T-helper 1 cell treated with Interleukin-12 subunit alpha and Interleukin-12 subunit beta and Interleukin-4 antibody, amounts not matched to agents 30 μg/mL and 1 μg/mL, for 36 hours (primary cell): ENCODE data around the gene PTK7.
"Not testable (repeated sequence)": the region's sequence is repeated elsewhere in the genome, so short reads cannot be mapped to it uniquely, and the experiment has no call there.

Experiments
- H3K27ac Mint-ChIP-seq: one replicate; pipeline ENCODE4 v1.8.0; 2021; ENCODE audit warnings: mild to moderate bottlenecking, mixed read lengths
- H3K27me3 Mint-ChIP-seq: one replicate; pipeline ENCODE4 v1.8.0; 2021; ENCODE audit warnings: low read depth, mixed read lengths
- H3K36me3 Mint-ChIP-seq: one replicate; pipeline ENCODE4 v1.8.0; 2021; ENCODE audit warnings: low read depth, mixed read lengths
- H3K4me1 Mint-ChIP-seq: one replicate; pipeline ENCODE4 v1.8.0; 2021; ENCODE audit warnings: low read depth, mixed read lengths
- H3K4me3 Mint-ChIP-seq: one replicate; pipeline ENCODE4 v1.8.0; 2021; ENCODE audit warnings: mild to moderate bottlenecking, moderate library complexity, mixed read lengths
- H3K9me3 Mint-ChIP-seq: one replicate; pipeline ENCODE4 v1.8.0; 2021; ENCODE audit warnings: mixed read lengths

The PTK7 gene

DNA sequence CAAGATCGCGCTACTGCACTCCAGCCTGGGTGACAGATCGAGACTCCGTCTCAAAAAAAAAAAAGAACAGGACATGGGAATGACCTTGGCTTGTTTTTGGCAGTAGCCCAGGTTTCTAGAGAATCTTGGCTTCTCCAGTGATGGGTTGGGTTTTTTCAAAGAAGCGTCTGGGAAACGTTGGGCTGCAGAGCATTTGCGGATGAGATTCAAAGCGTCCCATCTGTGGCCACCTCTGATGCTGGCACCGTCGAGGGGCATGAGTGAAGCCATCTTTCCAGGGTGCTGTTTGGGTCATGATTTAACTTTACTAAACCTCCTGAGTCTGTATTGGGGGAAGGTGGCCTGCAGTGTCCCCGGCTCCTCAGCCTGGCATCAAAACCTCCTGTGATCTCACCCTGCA, 51.8 kb downstream of the PTK7 start:
- Mint-ChIP-seq H3K4me1 (no peaks in the 10 kb centered on the region), H3K4me3 (no peak overlapping the region), H3K9me3 (no peaks in the 10 kb centered on the region), H3K36me3 (no peaks in the 10 kb centered on the region), H3K27ac (no peak overlapping the region), H3K27me3 (no peaks in the 10 kb centered on the region)

DNA sequence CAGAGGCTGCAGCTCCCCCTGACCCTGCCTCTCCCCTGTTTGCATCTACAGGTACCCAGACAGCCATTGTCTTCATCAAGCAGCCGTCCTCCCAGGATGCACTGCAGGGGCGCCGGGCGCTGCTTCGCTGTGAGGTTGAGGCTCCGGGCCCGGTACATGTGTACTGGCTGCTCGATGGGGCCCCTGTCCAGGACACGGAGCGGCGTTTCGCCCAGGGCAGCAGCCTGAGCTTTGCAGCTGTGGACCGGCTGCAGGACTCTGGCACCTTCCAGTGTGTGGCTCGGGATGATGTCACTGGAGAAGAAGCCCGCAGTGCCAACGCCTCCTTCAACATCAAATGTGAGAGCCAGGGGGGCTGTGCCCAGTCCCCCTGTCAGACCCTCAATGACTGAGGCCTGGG, 52.8 kb downstream of the PTK7 start:
- H3K27me3 Mint-ChIP-seq, result no peaks in the 10 kb centered on the region
- no peaks in the 10 kb centered on the region for H3K9me3 Mint-ChIP-seq
- no peak overlapping the region for H3K27ac Mint-ChIP-seq
- no peaks in the 10 kb centered on the region for H3K36me3 Mint-ChIP-seq
- H3K4me1 Mint-ChIP-seq, result no peaks in the 10 kb centered on the region
- H3K4me3 Mint-ChIP-seq, result no peak overlapping the region

DNA sequence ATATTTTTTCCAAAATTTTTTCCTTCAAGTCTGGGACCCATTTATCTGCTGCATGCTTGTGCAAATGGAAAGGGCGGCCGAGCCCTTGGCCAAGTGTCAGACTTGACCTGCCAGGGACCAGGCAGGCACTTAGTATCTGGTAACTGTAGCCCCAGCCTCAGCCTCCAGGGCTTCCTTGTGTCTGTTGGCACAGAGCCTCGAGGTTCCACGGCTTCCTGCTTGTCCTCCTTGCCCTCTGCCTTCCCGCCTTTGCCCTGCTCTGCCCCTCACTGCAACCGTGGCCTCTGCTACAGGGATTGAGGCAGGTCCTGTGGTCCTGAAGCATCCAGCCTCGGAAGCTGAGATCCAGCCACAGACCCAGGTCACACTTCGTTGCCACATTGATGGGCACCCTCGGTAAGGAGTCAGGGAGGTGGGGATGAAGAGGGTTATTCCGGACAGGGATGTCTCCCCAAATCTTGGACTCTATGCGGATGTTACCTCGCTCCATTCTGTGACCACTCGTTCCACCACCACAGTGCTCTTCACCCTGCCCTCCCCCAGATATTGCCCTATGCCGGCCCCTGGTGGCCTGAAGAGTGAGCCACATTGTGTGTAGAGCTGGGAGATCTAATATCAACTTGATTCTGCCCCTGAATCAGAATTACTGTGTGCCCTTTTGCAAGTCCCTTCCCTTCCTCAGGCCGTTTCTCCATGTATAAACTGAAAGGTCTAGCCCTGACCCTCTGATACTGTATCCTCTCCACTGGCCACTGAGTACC, 53.5 kb downstream of the PTK7 start:
- no peak overlapping the region for H3K27ac Mint-ChIP-seq
- H3K36me3 Mint-ChIP-seq, result no peaks in the 10 kb centered on the region
- no peaks in the 10 kb centered on the region for H3K4me1 Mint-ChIP-seq
- no peaks in the 10 kb centered on the region for H3K9me3 Mint-ChIP-seq
- H3K27me3 Mint-ChIP-seq, result no peaks in the 10 kb centered on the region
- H3K4me3 Mint-ChIP-seq, result no peak overlapping the region

DNA sequence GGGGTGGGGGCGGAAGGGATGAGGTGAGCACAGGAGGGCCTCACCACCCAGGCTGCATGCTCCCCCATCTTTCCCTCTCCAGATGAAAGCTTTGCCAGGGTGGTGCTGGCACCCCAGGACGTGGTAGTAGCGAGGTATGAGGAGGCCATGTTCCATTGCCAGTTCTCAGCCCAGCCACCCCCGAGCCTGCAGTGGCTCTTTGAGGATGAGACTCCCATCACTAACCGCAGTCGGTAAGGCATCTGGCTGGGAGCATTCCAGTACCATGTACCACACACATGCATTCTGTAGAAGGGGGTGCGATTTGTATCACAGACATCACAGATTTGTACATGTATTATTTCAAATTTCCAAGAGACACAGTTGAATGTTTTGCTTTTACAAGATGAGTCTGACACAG, 54.3 kb downstream of the PTK7 start:
- Mint-ChIP-seq H3K9me3 (no peaks in the 10 kb centered on the region), H3K4me3 (no peak overlapping the region), H3K27me3 (no peaks in the 10 kb centered on the region), H3K36me3 (no peaks in the 10 kb centered on the region), H3K27ac (no peak overlapping the region), H3K4me1 (no peaks in the 10 kb centered on the region)

DNA sequence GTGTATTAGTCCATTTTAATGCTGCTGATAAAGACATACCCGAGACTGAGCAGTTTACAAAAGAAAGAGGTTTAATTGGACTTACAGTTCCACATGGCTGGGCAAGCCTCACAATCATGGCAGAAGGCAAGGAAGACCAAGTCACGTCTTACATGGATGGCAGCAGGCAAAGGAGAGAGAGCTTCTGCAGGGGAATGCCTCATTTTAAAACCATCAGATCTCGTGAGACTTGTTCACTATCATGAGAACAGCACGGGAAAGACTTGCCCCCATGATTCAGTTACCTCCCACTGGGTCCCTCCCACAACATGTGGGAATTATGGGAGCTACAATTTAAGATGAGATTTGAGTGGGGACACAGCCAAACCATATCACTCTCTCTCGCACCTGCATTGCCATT, 55.3 kb downstream of the PTK7 start:
- H3K36me3 Mint-ChIP-seq, H3K27ac Mint-ChIP-seq, H3K27me3 Mint-ChIP-seq, H3K4me3 Mint-ChIP-seq, H3K9me3 Mint-ChIP-seq, H3K4me1 Mint-ChIP-seq: not testable (repeated sequence)

DNA sequence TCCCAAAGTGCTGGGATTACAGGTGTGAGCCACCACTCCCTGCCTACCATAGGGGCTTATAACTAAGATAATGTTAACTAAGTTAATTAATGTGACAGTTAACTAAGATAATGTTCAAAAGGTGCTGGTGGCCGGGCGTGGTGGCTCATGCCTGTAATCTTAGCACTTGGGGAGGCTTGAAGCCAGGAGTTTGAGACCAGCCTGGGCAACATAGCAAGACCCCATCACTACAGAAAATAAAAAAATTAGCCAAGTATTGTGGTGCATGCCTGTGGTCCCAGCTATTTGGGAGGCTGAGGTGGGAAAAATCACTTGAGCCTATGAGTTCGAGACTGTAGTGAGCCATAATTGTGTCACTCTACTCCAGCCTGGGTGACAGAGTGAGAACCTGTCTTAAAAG, 62.2 kb downstream of the PTK7 start:
- Mint-ChIP-seq H3K36me3 (no peaks in the 10 kb centered on the region), H3K27ac (no peak overlapping the region), H3K4me1 (peaks cover 2% of the 10 kb centered on the region), H3K4me3 (no peak overlapping the region), H3K9me3 (no peaks in the 10 kb centered on the region), H3K27me3 (no peaks in the 10 kb centered on the region)

DNA sequence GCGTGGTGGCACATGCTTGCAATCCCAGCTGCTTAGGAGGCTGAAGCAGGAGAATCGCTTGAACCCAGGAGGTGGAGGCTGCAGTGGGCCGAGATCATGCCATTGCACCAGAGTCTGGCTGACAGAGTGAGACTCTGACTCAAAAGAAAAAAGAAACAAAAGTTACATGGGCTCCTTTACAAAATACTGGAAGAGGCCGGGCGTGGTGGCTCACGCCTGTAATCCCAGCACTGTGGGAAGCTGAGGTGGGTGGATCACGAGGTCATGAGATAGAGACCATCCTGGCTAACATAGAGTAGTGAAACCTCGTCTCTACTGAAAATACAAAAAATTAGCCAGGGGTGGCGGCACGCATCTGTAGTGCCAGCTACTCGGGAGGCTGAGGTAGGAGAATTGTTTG, 63.9 kb downstream of the PTK7 start:
- H3K9me3 Mint-ChIP-seq, H3K4me1 Mint-ChIP-seq, H3K27me3 Mint-ChIP-seq, H3K36me3 Mint-ChIP-seq, H3K4me3 Mint-ChIP-seq, H3K27ac Mint-ChIP-seq: not testable (repeated sequence)

DNA sequence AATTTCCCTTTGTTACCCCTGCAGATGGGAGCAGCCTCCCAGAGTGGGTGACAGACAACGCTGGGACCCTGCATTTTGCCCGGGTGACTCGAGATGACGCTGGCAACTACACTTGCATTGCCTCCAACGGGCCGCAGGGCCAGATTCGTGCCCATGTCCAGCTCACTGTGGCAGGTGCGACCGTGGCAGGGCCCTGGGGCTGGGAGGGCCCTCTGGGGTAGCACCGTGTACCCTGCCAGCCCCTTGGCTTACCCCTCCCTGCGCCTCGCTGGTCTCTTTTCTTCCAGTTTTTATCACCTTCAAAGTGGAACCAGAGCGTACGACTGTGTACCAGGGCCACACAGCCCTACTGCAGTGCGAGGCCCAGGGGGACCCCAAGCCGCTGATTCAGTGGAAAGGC, 65.5 kb downstream of the PTK7 start:
- H3K9me3 Mint-ChIP-seq, result no peaks in the 10 kb centered on the region

DNA sequence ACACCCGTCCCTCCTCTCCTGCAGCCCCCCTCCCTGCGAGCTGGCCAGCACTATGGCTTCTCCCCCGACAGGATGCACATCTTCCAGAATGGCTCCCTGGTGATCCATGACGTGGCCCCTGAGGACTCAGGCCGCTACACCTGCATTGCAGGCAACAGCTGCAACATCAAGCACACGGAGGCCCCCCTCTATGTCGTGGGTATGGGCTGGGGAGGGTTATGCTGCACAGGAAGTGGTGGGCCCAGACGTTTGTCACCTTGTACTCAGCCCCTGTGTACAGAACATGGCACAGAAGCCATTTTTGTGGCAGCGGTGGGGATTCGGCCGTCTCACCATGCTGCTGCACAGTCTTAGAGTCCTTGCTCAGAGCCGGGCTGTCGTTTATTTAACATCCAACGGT, 66.0 kb downstream of the PTK7 start:
- Mint-ChIP-seq H3K27me3 (peaks cover 6% of the 10 kb centered on the region), H3K27ac (no peak overlapping the region), H3K36me3 (no peaks in the 10 kb centered on the region), H3K4me3 (no peak overlapping the region), H3K4me1 (peaks cover 8% of the 10 kb centered on the region), H3K9me3 (no peaks in the 10 kb centered on the region)

More for the DNA sequence above, 65.5 kb downstream of the PTK7 start:
- Mint-ChIP-seq H3K4me1 (peaks cover 8% of the 10 kb centered on the region), H3K27ac (no peak overlapping the region), H3K27me3 (peaks cover 6% of the 10 kb centered on the region), H3K4me3 (no peak overlapping the region), H3K36me3 (no peaks in the 10 kb centered on the region)

DNA sequence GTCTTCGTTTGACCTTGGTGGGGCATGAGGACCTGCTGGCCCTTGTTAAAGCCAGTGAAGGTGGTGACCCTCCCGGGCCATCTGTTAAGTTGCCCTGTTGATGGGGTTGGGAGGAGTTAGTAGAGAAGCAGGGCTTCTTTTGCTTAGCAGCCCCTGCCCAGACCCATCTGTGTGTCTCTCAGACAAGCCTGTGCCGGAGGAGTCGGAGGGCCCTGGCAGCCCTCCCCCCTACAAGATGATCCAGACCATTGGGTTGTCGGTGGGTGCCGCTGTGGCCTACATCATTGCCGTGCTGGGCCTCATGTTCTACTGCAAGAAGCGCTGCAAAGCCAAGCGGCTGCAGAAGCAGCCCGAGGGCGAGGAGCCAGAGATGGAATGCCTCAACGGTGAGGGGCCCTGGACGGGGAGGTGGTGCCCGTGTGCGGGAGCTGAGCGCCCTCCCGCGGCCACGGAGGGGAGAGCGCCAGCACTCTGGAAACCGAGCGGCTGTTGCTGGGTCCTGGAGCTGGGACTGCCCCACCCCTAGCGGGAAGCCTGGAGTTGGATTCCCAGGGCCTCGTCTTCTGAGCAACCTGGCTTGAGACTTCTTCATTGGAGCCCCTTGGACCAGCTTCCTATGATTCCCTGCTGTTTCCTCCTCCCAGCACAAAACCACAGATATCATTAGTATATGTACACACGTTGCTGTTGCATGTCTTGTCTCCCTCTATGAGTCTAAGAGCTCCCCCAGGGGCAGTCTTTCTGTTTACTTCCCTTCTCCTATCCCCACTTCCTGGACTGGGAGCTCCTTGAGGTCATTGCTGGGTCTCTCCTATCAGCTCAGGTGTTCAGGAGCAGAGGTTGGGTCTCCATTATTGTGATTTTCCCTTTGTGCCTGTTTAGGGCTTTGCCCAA, 67.4 kb downstream of the PTK7 start:
- no peaks in the 10 kb centered on the region for H3K36me3 Mint-ChIP-seq
- no peak overlapping the region for H3K27ac Mint-ChIP-seq
- peaks cover 6% of the 10 kb centered on the region for H3K27me3 Mint-ChIP-seq
- H3K4me1 Mint-ChIP-seq, result peaks cover 11% of the 10 kb centered on the region
- no peaks in the 10 kb centered on the region for H3K9me3 Mint-ChIP-seq
- peak overlapping the region; percentile 29 for H3K4me3 Mint-ChIP-seq

DNA sequence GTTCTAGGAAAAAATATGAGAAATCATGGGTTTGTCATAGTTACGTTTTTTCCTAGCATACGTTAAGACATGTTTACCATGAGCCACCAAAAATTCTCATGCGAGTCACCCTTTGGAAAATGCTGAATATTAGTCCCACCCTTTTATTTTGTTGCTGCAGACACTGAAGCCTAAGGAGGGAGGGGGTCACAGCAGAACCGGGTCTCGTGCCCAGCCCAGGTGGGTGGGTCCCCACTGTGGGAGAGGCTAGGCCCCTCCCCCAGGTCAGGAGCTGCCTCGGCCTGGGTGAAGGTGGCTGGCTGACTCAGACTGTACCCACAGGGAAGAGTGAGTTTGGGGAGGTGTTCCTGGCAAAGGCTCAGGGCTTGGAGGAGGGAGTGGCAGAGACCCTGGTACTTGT, 68.8 kb downstream of the PTK7 start:
- Mint-ChIP-seq H3K4me3 (no peak overlapping the region), H3K9me3 (no peaks in the 10 kb centered on the region), H3K27ac (no peak overlapping the region), H3K36me3 (no peaks in the 10 kb centered on the region), H3K27me3 (peaks cover 6% of the 10 kb centered on the region), H3K4me1 (peaks cover 11% of the 10 kb centered on the region)

DNA sequence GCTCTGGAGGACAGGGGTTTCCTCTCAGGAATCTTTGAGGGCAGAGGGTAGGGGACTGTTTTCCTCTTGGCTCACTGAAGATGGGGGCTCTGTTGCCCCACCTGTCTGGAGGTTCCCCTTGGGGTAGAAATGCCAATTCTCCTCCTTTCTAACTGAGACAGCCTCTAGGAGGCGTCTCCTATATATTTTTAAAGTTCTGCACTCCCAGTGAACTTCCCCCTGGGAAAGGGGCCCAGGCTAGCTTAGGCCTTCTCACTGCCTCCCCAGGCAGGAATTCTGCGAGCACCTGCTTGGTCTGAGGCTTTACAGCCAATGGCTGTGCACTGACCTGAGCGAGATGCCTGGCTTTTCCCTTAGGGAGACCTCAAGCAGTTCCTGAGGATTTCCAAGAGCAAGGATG, 70.1 kb downstream of the PTK7 start:
- Mint-ChIP-seq H3K4me3 (no peak overlapping the region), H3K4me1 (peaks cover 11% of the 10 kb centered on the region), H3K9me3 (no peaks in the 10 kb centered on the region), H3K36me3 (no peaks in the 10 kb centered on the region), H3K27me3 (peaks cover 6% of the 10 kb centered on the region), H3K27ac (no peak overlapping the region)

DNA sequence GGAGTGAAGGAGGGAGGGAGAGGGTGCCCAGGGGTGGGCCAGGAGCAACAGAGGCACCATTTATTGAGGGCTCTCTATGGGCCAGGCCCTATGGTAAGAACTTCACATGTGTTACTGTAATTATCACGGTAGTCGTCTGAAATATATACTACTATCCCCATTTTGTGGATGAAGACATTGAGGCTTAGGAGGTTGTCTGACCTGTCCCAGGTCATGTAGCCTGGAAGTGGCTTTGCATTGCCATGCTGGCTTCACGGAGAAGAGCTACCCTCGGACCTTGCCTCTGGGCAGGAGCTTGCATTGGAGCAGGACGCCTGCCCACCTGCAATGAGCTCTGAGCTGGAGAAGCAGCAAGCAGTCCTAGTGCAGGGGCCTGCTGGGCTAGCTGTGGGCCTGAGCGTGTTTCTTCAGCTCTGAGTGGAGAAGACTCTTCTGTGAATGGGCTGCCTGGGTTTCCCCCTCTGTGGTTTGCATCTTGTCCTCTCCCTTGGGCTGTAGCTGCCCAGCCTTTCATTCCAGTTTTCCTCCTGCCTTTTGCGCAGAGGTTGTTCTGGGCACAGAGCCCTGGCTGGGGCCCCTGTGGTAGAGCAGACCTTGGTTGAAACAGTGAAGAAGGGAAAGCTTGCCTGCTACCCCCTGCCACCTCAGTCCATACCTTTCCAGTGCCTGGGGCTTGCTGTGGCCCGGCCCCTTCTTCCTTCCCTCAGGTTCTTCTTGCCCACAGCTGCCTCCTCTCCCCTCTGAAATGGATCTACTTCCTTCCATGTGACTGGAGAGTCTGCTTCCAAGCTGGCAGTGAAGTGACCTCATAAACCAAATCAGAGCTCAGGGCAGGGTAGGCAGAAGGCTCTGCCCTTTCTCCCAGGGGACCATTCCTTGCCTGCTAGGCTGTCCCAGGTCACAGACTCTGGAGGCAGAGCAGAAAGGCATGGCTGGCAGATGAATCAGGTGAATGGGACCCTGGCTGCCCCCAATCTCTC, 70.9 kb downstream of the PTK7 start:
- Mint-ChIP-seq H3K27ac (no peak overlapping the region), H3K36me3 (no peaks in the 10 kb centered on the region)

DNA sequence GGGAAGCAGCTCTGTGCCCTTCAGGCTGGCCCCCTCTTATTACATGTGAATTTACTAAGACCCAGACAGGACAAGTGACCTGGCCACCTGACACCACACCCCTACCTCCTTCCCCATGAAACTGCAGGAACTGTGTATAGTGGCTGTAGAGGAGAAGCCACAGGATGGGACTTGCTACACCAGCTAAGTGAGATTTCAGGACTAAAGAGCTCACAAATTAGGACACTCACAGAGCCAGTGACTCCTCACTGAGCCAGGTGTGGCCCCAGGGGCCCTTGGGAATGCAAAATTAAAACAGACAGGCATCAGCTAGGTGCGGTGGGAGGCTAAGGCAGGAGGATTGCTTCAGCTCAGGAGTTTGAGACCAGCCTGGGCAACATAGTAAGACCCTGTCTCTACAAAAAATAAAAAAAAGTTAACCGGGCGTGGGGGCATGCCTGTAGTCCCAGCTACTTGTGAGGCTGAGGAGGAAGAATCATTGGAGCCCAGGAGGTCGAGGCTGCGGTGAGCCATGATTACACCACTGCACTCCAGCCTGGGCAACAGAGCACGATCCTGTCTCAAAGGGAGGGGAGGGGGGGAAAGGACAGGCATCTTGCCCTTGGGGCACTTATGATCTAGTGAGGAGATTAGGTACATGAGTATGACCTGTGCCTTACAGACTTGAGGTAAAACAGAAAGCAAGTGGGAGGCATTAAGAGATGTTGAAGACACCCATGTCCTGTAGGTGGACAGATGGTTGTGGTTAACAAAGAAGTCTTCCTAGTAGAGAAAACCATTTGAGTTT, 71.8 kb downstream of the PTK7 start:
- Mint-ChIP-seq H3K9me3 (no peaks in the 10 kb centered on the region), H3K36me3 (no peaks in the 10 kb centered on the region), H3K4me3 (no peak overlapping the region), H3K4me1 (peaks cover 9% of the 10 kb centered on the region), H3K27me3 (peaks cover 6% of the 10 kb centered on the region), H3K27ac (no peak overlapping the region)

More for the DNA sequence above, 70.9 kb downstream of the PTK7 start:
- Mint-ChIP-seq H3K4me1 (peaks cover 11% of the 10 kb centered on the region), H3K9me3 (no peaks in the 10 kb centered on the region), H3K27me3 (peaks cover 6% of the 10 kb centered on the region), H3K4me3 (no peak overlapping the region)
